LNCaP clone FGC (cell line): Measurements from ENCODE around the gene AKR7A2.
A peak's percentile ranks its signal among the peaks of the same experiment; 100 is the strongest.

ENCODE experiments used
- DNase-seq: peaks from one replicate; pipeline ENCODE4 v3.0.0-alpha.2; 2011; ENCODE audit warnings: low read depth
- H3K4me3 ChIP-seq: 2 replicates; pipeline ENCODE4 v1.5.1; 2011; ENCODE audit warnings: mild to moderate bottlenecking, low read depth, low read length, control low read depth
- CTCF ChIP-seq: IDR thresholded peaks from 2 replicates; pipeline ENCODE4 v1.5.1; 2012; ENCODE audit warnings: mild to moderate bottlenecking; ENCODE audit not compliant: control insufficient read depth, insufficient read depth; ENCODE audit errors: extremely low read depth

The AKR7A2 gene

DNA sequence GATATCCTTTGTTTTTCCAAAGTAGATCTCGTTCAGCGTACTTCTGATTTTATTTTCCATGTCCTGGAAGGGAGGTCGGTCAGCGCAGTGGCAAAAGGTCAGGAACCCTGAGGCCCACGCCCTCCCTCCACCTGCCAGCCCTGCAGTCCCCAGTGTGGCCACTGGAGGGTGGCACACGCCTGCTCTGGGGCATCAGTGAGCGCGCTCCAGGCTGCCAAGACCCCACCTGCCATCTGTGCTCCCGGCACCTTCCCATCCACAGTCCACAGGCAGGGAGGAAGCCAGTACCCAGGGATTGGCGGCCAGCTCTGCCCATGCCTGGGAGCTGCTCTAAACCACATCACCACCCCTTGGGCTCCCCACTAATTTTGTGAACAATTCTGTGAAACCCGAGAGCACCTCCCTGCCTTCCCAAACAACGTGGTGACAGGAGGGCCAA, 32.4 kb upstream of the AKR7A2 start:
- DNase-seq: no peak
- TF ChIP-seq CTCF: peak; percentile 81
- no peak overlapping the region for H3K4me3 ChIP-seq

DNA sequence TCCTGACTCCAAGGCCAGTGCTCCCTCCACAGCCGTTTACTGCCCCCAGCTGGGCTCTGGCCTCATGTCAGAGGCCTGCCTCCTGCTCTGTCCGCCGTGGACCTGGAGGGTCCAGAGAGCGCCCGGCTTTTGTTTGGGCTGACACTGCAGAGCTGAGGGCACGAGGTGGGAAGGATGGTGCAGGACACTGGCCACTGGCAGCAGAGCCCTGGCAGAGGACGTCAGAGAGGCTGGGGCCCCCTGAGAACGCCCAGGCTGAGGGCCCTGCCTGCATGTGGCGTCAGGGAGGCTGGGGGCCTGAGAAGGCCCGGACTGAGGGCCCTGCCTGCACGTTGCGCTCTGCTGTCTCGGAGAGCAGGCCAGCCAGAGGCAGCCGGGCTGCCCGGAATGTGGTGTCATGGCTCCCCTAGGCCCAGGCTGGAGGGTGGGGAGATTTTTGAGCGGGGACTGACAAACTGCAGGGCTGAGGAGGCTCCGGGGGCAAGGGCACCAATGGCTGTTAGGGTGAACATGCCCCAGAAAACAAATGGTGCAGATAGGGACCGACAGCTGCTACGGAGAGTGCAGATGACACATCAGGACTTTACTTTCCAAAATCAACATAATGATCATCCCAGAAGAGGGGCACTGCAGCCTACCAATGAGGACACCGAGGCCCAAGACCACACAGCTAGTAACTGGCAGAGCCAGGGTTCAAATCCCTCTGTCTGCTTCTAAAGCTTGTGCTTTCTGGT, 31.8 kb upstream of the AKR7A2 start:
- DNase-seq: no peak

DNA sequence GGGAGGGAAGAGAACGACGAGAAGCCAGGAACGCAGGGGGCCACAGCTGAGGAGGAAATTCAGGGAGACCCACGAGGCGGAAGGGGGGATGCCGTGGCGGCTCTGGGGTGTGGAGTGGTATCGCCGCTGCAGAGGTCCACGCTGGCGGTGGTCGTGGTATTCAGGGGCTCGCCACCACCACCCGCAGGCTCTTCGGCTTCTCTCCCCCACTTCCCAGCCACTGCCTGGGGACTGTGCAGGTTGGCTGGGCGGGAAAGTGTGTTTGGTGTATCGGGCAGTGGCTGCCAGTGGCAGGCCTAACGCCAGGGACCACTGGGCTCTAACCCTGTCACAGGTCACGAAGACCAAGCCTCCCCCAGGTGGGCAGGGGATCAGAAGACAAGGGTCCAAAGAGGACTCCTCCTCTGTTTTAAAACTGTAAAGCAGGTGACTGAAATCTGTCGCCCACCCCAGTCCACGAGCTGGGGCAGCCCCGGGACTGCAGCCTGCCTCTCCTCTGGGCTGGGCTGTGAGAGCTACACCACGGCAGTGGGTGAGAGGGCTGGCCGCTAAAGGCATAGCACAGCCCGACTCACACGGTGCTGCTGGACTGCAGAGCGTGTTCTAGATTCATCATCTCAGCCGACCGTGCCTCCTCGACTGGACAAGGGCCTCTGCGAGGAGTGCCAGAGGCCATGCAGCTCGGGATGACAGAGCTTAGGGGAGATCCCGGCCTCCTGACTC, 31.1 kb upstream of the AKR7A2 start:
- H3K4me3 ChIP-seq: no peak overlapping the region
- no peak for TF ChIP-seq CTCF
- DNase-seq: no peak

More for the DNA sequence above, 31.8 kb upstream of the AKR7A2 start:
- TF ChIP-seq CTCF: no peak
- H3K4me3 ChIP-seq: no peak overlapping the region

- no peak for TF ChIP-seq CTCF
- no peak for DNase-seq
- no peak overlapping the region for H3K4me3 ChIP-seq
These were observed 30.3 kb upstream of the AKR7A2 start for GRCh38 chr1:19342062-19342750.

DNA sequence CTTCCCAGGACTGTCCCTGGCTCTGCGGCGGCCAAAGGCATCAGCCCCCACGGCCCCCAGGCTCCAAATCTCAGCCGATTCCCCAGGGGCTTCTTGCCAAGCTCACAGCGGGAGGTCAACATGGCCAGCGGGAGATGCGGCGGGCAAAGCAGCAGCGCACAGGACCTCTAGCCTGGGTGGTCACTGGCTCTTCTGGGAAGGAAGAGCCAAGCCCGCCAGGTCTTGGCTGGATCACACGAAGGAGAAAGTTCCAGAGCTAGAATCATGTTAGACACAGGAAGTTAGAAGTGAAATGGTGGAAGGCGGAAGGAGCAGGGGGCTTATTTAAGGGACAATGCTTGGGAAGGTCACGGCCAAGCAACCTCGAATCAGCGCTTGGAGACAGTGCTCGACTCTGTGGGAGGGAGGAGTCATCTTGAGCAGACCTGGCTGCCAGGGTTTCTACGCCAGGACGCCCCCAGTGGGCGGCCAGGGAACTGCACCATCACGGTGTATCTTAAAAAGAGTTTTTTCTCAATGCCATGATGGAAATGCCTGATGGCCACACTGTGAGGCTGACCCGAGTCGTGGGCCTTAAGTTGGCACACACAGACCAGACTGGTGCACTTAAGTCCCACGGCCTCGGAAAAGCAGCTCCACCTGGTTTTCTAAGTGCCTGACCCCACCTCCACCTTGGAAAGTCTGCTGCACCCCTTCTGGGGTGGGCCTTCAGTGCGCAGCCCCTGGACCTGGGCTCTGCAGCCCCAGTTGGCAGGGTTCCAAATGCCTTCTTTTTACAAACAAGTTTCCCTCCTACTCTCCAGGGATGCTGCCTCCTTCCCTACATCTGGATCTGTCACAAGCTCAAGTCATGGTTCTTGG, 29.5 kb upstream of the AKR7A2 start:
- peak; percentile 11 for DNase-seq
- H3K4me3 ChIP-seq: no peak overlapping the region
- peak; percentile 42 for TF ChIP-seq CTCF

GRCh38 chr1:19340387-19340937, 28.5 kb upstream of the AKR7A2 start:
- no peak for TF ChIP-seq CTCF
- DNase-seq: no peak
- H3K4me3 ChIP-seq: no peak overlapping the region
